OCI-LY3 (cell line): Measurements from ENCODE around the gene METTL8.

Experiments used
- H2AFZ ChIP-seq: fragments of 200-600, 300-600 bp; shearing (Covaris generic); 2 replicates; pipeline ENCODE4 v1.6.0; 2014; ENCODE audit warnings: antibody characterized with exemption, low read depth, low read length
- H3K27ac ChIP-seq: fragments of 200-600, 300-600 bp; sonication (generic); 2 replicates; pipeline ENCODE4 v1.5.1; 2014; ENCODE audit warnings: mild to moderate bottlenecking, low read length, moderate library complexity, mixed read lengths
- H3K27me3 ChIP-seq: fragments of 200-600, 300-600 bp; sonication (generic); 2 replicates; pipeline ENCODE4 v1.6.1; 2014; ENCODE audit warnings: low read depth, low read length, mixed read lengths
- H3K36me3 ChIP-seq: fragments of 200-600, 300-600 bp; sonication (generic); replicated peaks from 2 replicates; pipeline ENCODE3; 2014; ENCODE audit warnings: low read depth, low read length, mixed read lengths
- H3K4me1 ChIP-seq: fragments of 300-600, 200-600 bp; sonication (generic); 2 replicates; pipeline ENCODE4 v1.6.1; 2014; ENCODE audit warnings: low read length, mixed read lengths
- H3K4me2 ChIP-seq: fragments of 200-600, 300-600 bp; sonication (generic); 2 replicates; pipeline ENCODE4 v1.6.1; 2014; ENCODE audit warnings: low read length, mixed read lengths
- H3K4me3 ChIP-seq: fragments of 300-600, 200-600 bp; sonication (generic); 2 replicates; pipeline ENCODE4 v1.5.1; 2014; ENCODE audit warnings: antibody characterized with exemption, mild to moderate bottlenecking, low read length, moderate library complexity
- H3K79me2 ChIP-seq: fragments of 300-600, 200-600 bp; shearing (Covaris generic); 2 replicates; pipeline ENCODE4 v1.6.1; 2014; ENCODE audit warnings: mild to moderate bottlenecking, low read length, mixed read lengths
- H3K9ac ChIP-seq: fragments of 300-600, 200-600 bp; shearing (Covaris generic); 2 replicates; pipeline ENCODE4 v1.6.0; 2014; ENCODE audit warnings: mild to moderate bottlenecking, low read length, moderate library complexity
- H3K9me3 ChIP-seq: fragments of 200-600, 300-600 bp; shearing (Covaris generic); 2 replicates; pipeline ENCODE4 v1.6.1; 2014; ENCODE audit warnings: low read length, mixed read lengths; ENCODE audit not compliant: insufficient read depth
- H4K20me1 ChIP-seq: fragments of 200-600, 300-600 bp; sonication (generic); 2 replicates; pipeline ENCODE4 v1.6.1; 2016; ENCODE audit warnings: low read length, mixed read lengths; ENCODE audit not compliant: insufficient read depth
- CTCF ChIP-seq: fragments of 200-600, 300-600 bp; sonication (generic); IDR thresholded peaks from 2 replicates; pipeline ENCODE4 v1.5.1; 2014; ENCODE audit warnings: antibody characterized with exemption, low read length, low read depth
- EZH2phosphoT487 ChIP-seq: fragments of 200-600 bp; shearing (Covaris generic); IDR thresholded peaks from 2 replicates; pipeline ENCODE4 v1.6.1; 2018; ENCODE audit warnings: antibody characterized with exemption, mixed run types, low read depth

METTL8 gene

DNA sequence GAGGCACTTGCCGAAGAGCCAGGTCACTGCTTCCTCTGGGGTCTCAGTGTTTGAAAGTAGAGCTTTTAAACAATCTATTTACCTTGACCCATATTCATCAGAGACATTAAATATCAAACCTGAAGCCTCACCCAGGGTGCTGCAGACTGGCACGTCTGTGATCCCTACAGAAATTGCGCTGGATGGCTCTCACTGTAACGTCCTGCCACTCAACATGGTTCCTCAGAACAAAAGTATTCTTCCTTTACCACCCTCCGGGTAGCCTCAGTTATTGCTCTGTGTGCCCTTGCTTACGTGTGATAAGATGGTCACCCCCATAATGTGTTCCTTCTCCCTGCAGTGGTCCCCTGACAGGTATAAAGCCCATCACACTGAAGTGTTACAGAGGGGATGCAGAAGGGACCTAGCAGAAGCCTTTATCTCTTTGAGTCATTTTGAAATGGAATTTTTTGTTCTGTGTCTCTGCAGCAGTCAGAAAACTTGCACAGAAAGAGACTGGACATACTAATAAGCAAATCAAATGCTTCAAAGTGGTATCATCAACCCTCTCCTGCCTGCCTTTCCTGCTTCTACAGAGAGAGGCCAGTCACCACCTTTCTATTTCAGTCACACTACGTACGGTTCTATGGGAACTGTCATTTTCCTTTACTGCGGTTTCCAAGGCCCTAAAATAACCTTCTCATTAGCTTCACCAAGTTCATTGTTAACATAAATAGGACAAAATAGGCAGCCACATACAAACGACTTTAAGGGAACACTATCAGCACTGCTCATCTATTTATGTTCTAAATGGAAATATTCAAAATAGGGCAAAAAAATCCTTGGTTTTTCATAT lies 86.8 kb downstream of the METTL8 start:
- no peaks in the 10 kb centered on the region for H3K4me1 ChIP-seq
- H3K9ac ChIP-seq: no peak overlapping the region
- no peaks in the 10 kb centered on the region for H3K27me3 ChIP-seq
- no peaks in the 10 kb centered on the region for H3K36me3 ChIP-seq
- no peak overlapping the region for H3K4me2 ChIP-seq
- no peak overlapping the region for H3K4me3 ChIP-seq
- no peaks in the 10 kb centered on the region for H3K9me3 ChIP-seq
- no peak for TF ChIP-seq EZH2phosphoT487
- TF ChIP-seq CTCF: no peak
- H3K79me2 ChIP-seq: no peaks in the 10 kb centered on the region
- no peaks in the 10 kb centered on the region for H4K20me1 ChIP-seq
- no peak overlapping the region for H2AFZ ChIP-seq
- H3K27ac ChIP-seq: no peak overlapping the region

DNA sequence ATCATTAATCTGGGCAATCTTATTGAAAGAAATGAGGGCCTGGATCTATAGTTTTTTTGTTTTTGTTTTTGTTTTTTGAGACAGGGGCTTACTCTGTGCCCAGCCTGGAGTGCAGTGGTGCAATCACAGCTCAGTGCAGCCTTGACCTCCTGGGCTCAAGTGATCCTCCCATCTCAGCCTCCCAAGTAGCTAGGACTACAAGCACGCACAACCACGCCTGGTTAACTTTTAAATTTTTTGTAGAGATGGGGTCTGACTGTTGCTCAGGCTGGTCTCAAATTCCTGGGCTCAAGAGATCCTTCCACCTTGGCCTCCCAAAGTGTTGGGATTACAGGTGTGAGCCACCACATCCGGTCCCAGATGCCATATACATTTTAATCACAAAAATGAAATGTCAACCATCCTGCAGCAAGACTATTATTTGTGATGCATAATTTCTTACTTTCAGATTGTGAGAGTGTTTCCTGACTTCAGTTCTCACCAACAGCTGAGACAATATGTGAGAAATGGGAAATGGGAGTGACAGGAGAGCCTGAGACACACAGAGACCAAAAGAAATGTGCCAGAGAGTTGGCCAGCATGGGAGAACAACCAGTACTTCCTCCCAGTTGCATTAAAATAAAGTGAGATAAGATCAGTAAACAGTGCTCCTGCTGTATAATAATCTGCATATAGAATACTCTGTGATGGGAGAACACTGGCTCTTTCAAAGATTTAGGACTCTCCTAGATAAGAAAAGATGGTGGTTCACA lies 87.6 kb downstream of the METTL8 start:
- H3K4me2 ChIP-seq: no peak overlapping the region

GRCh38 chr2:171344182-171344581 lies 89.6 kb downstream of the METTL8 start:
- Histone ChIP-seq H3K4me1 (no peaks in the 10 kb centered on the region), H3K4me3 (no peak overlapping the region), H4K20me1 (no peaks in the 10 kb centered on the region), H3K9ac (no peak overlapping the region), H3K9me3 (no peaks in the 10 kb centered on the region), H3K27ac (no peak overlapping the region), H2AFZ (no peak overlapping the region), H3K79me2 (no peaks in the 10 kb centered on the region), H3K4me2 (no peak overlapping the region), H3K27me3 (no peaks in the 10 kb centered on the region), H3K36me3 (no peaks in the 10 kb centered on the region)
- TF ChIP-seq EZH2phosphoT487: no peak
- TF ChIP-seq CTCF: no peak

More for the DNA sequence above, 87.6 kb downstream of the METTL8 start:
- Histone ChIP-seq H3K9me3 (no peaks in the 10 kb centered on the region), H3K36me3 (no peaks in the 10 kb centered on the region), H4K20me1 (no peaks in the 10 kb centered on the region), H3K27me3 (no peaks in the 10 kb centered on the region), H3K4me1 (no peaks in the 10 kb centered on the region), H2AFZ (no peak overlapping the region), H3K27ac (no peak overlapping the region), H3K79me2 (no peaks in the 10 kb centered on the region), H3K9ac (no peak overlapping the region), H3K4me3 (no peak overlapping the region)
- no peak for TF ChIP-seq CTCF
- TF ChIP-seq EZH2phosphoT487: no peak

DNA sequence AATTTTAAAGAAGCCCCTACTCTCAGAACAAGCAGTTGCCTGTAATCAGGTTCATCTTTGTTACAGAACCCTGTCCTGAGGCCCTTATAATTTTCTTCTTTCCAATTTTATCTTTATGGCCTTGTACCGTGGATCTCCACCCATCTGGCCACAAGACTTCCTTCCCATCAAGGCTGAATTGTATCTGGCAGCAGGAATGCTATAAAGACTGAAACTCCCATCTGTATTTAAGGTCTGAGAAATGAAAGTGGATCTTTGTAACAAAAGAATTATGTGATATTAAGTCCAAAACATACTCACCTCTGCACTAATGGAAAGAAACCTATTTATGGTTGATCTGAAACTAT lies 91.8 kb downstream of the METTL8 start:
- H3K27me3 ChIP-seq: no peaks in the 10 kb centered on the region
- no peak overlapping the region for H3K4me2 ChIP-seq
- H3K79me2 ChIP-seq: no peaks in the 10 kb centered on the region
- no peaks in the 10 kb centered on the region for H3K4me1 ChIP-seq
- no peaks in the 10 kb centered on the region for H3K9me3 ChIP-seq
- H2AFZ ChIP-seq: no peak overlapping the region
- H3K4me3 ChIP-seq: no peak overlapping the region
- no peak overlapping the region for H3K27ac ChIP-seq
- H3K36me3 ChIP-seq: no peaks in the 10 kb centered on the region
- H4K20me1 ChIP-seq: no peaks in the 10 kb centered on the region
- no peak overlapping the region for H3K9ac ChIP-seq
- TF ChIP-seq CTCF (no peak), EZH2phosphoT487 (no peak)
